CD4-positive, alpha-beta T cell (primary cell): ENCODE data around the gene WIPI1. TPM values are rescaled to one million over a fixed set of nuclear protein-coding genes. Genes with fewer than 3 reads are reported as not detected.
A peak's percentile ranks its signal among the peaks of the same experiment; 100 is the strongest.

Experiments used
- ATAC-seq: fragments of 200-7000 bp; cut with Tn5 transposase; one replicate; pipeline ENCODE4 v1.10.0; 2022; ENCODE audit warnings: mild to moderate bottlenecking; ENCODE audit not compliant: poor library complexity
- CTCF ChIA-PET: fragments of 350-600 bp; sonication (Branson Sonifier 250); formaldehyde crosslinking; loops from one replicate; lab custom pipeline; 2021; ENCODE audit warnings: antibody characterized with exemption, inconsistent platforms; lab: Charles Lee
- POLR2A ChIA-PET: fragments of 350-600 bp; sonication (Branson Sonifier 250); formaldehyde crosslinking; loops from one replicate; lab custom pipeline; 2021; ENCODE audit warnings: antibody characterized with exemption, inconsistent platforms; lab: Charles Lee
- DNase-seq, 14 experiments: peaks; one replicate each; pipeline ENCODE4 v3.0.0-alpha.2; 2013 to 2020; ENCODE audit warnings: mixed read lengths in 2 of 14
- H3K27ac ChIP-seq, 2 donors: one replicate each; pipeline versions ENCODE4 v1.5.1 to v1.7.0; 2013; ENCODE audit warnings: low read length in 2 of 2, low read depth in 1 of 2, mild to moderate bottlenecking in 1 of 2
- H3K27me3 ChIP-seq, 2 experiments: 1 replicate in 1 of 2; 2 replicates in 1 of 2; pipeline versions ENCODE4 v1.6.1 to v1.7.0; 2013; ENCODE audit warnings: low read length in 2 of 2, control low read depth in 1 of 2, mild to moderate bottlenecking in 1 of 2, moderate library complexity in 1 of 2; ENCODE audit not compliant: insufficient read depth in 2 of 2, control insufficient read depth in 1 of 2
- H3K36me3 ChIP-seq: one replicate; pipeline ENCODE4 v1.6.1; 2013; ENCODE audit warnings: low read length, control low read depth; ENCODE audit not compliant: insufficient read depth
- H3K4me1 ChIP-seq: one replicate; pipeline ENCODE4 v1.6.1; 2013; ENCODE audit warnings: low read length, control low read depth; ENCODE audit not compliant: insufficient read depth
- H3K4me3 ChIP-seq: one replicate; pipeline ENCODE4 v1.5.1; 2013; ENCODE audit warnings: mild to moderate bottlenecking, low read length, moderate library complexity
- H3K9me3 ChIP-seq, 2 experiments: 1 replicate in 1 of 2; 2 replicates in 1 of 2; pipeline versions ENCODE4 v1.6.1 to v1.7.0; 2013; ENCODE audit warnings: low read length in 2 of 2, mild to moderate bottlenecking in 2 of 2, control low read depth in 1 of 2, moderate library complexity in 1 of 2; ENCODE audit not compliant: control insufficient read depth in 1 of 2, insufficient read depth in 1 of 2
- H3K27ac Mint-ChIP-seq: one replicate; pipeline ENCODE4 v1.8.0; 2020; ENCODE audit warnings: mixed read lengths
- H3K27me3 Mint-ChIP-seq: one replicate; pipeline ENCODE4 v1.8.0; 2021; ENCODE audit warnings: mixed read lengths
- H3K36me3 Mint-ChIP-seq: one replicate; pipeline ENCODE4 v1.8.0; 2021; ENCODE audit warnings: low read depth, mixed read lengths
- H3K4me1 Mint-ChIP-seq: one replicate; pipeline ENCODE4 v1.8.0; 2021; ENCODE audit warnings: low read depth, mixed read lengths
- H3K4me3 Mint-ChIP-seq: one replicate; pipeline ENCODE4 v1.8.0; 2020; ENCODE audit warnings: mild to moderate bottlenecking, mixed read lengths
- H3K9me3 Mint-ChIP-seq: one replicate; pipeline ENCODE4 v1.8.0; 2020; ENCODE audit warnings: mixed read lengths
- intact Hi-C, 2 experiments: fragments of 100-400 bp; cut with DNase I in 1 of 2; cut with micrococcal nuclease in 1 of 2; formaldehyde crosslinking; loops; one replicate each; pipeline versions ENCODE4 v1.15.1 to v1.9.0; 2023 to 2025; cut with DNase I, micrococcal nuclease
- total RNA-seq, 174 experiments: library from RNA in 2 of 174; stranded (reverse) in 2 of 174; gene quantifications; one replicate each; pipeline ENCODE4 v1.2.3 and lab custom pipeline; 2021 to 2026
- TF ChIP-seq, protein P1 (sequence below): fragments of 200-600 bp; IDR thresholded peaks from one replicate; pipeline ENCODE4 v1.8.0; 2022; ENCODE audit warnings: antibody characterized with exemption, mild to moderate bottlenecking

WIPI1 gene
- total RNA-seq, 2 experiments from 2014 or later, result 2.0 to 2.6 TPM

DNA sequence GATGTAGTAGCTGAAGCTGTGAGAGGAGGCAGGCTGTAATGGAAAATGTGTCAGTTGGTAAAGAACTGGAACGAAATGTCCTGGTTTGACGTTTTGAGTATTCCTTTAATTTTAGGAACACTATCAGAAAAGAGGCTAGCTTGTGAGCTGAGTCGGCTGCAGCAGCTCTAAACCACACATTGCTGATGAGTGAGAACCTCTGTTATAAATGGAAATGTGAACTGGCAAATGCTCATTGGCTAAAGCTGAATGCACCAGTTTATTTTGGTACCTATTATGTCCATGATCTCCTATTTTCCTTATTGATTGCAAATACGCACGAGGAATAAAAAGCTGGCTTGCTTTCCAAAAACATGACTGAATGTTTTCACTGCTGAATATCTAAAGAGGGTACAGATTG, 11.0 kb upstream of the WIPI1 start:
- TF ChIP-seq, protein P1, sequence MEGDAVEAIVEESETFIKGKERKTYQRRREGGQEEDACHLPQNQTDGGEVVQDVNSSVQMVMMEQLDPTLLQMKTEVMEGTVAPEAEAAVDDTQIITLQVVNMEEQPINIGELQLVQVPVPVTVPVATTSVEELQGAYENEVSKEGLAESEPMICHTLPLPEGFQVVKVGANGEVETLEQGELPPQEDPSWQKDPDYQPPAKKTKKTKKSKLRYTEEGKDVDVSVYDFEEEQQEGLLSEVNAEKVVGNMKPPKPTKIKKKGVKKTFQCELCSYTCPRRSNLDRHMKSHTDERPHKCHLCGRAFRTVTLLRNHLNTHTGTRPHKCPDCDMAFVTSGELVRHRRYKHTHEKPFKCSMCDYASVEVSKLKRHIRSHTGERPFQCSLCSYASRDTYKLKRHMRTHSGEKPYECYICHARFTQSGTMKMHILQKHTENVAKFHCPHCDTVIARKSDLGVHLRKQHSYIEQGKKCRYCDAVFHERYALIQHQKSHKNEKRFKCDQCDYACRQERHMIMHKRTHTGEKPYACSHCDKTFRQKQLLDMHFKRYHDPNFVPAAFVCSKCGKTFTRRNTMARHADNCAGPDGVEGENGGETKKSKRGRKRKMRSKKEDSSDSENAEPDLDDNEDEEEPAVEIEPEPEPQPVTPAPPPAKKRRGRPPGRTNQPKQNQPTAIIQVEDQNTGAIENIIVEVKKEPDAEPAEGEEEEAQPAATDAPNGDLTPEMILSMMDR, result no peak
- no peak overlapping the region for H3K4me3 Mint-ChIP-seq
- H3K9me3 ChIP-seq, result no peaks in the 10 kb centered on the region
- no peaks in the 10 kb centered on the region for H3K9me3 Mint-ChIP-seq
- H3K27me3 ChIP-seq, result peaks cover 0 to 6% of the 10 kb centered on the region in 2 experiments
- no peak overlapping the region for H3K27ac Mint-ChIP-seq
- H3K36me3 ChIP-seq, result no peaks in the 10 kb centered on the region
- no peak overlapping the region for H3K4me3 ChIP-seq
- ChIA-PET POLR2A (interaction anchor here (1.0 kb wide), 1 partner anchor 212 kb away, joined by 3 read pairs; no protein-coding TSS in a partner anchor), CTCF (interaction anchor here (1.5 kb wide), 1 partner anchor 264 kb away, joined by 5 read pairs; no protein-coding TSS in a partner anchor)
- H3K27ac ChIP-seq, result no peak overlapping the region
- intact Hi-C loops, result loop anchor here in 1 of 2 experiments (10.0 kb wide), 1 partner anchor 264 kb away; no protein-coding TSS in a partner anchor
- no peaks in the 10 kb centered on the region for H3K4me1 Mint-ChIP-seq
- ATAC-seq (no peak), DNase-seq (no peak)
- H3K4me1 ChIP-seq, result no peaks in the 10 kb centered on the region
- H3K27me3 Mint-ChIP-seq, result no peaks in the 10 kb centered on the region
- no peaks in the 10 kb centered on the region for H3K36me3 Mint-ChIP-seq

DNA sequence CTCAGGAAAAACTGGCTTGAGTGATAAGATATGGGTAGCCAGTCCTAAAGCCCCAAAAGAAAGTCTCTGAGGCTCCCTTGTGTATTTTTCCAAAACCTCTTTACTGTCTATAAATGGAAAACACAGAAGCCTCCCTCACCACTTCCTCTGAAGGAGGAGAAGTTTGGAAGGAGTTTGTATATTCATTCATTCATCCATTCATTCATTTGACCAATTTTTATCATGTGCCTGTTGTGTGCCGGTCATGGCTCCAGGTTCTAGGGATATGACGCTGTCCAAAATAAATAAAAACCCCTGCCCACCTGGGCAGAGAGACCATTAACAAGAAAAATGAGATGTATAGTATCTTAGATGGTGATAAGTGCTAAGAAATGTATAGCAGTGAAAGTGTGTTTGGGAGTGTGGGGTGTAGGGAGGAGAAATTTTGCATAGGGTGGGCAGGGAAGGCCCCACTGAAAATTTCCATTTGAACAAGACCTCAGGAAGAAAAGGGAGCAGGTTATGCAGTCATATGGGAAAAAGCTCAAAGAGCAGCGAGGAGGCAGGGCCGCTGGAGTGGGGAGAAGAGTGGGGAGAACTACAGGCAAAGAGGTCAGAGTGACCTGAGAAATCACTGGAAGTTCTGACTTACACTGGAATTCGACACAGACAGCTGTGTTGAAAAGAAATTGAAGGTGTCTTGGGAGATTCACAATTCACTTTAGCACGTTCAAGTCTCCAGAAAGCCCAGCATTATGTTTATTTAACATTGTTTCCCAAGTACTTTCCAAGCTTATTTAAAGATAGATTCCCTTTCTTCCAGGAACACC, 6.1 kb upstream of the WIPI1 start:
- TF ChIP-seq, protein P1, result peak; percentile 9
- intact Hi-C loops, result loop anchor here (1.0 to 10.0 kb wide), 6 partner anchors 27 to 501 kb away; no protein-coding TSS in a partner anchor
- ChIA-PET CTCF (interaction anchor here (0.9 to 1.4 kb wide), 2 partner anchors 27 to 406 kb away, joined by 3 to 4 read pairs; no protein-coding TSS in a partner anchor), POLR2A (no interaction called here)
- no peak for ATAC-seq
- no peak overlapping the region for H3K4me3 ChIP-seq
- no peak for DNase-seq
- Mint-ChIP-seq H3K27me3 (no peaks in the 10 kb centered on the region), H3K27ac (no peak overlapping the region), H3K4me1 (peaks cover 40% of the 10 kb centered on the region), H3K36me3 (no peaks in the 10 kb centered on the region), H3K9me3 (no peaks in the 10 kb centered on the region), H3K4me3 (no peak overlapping the region)
- H3K36me3 ChIP-seq, result no peaks in the 10 kb centered on the region
- H3K4me1 ChIP-seq, result peaks cover 34% of the 10 kb centered on the region
- no peaks in the 10 kb centered on the region for H3K9me3 ChIP-seq
- H3K27ac ChIP-seq, result no peak overlapping the region
- peaks cover 0 to 6% of the 10 kb centered on the region in 2 experiments for H3K27me3 ChIP-seq

DNA sequence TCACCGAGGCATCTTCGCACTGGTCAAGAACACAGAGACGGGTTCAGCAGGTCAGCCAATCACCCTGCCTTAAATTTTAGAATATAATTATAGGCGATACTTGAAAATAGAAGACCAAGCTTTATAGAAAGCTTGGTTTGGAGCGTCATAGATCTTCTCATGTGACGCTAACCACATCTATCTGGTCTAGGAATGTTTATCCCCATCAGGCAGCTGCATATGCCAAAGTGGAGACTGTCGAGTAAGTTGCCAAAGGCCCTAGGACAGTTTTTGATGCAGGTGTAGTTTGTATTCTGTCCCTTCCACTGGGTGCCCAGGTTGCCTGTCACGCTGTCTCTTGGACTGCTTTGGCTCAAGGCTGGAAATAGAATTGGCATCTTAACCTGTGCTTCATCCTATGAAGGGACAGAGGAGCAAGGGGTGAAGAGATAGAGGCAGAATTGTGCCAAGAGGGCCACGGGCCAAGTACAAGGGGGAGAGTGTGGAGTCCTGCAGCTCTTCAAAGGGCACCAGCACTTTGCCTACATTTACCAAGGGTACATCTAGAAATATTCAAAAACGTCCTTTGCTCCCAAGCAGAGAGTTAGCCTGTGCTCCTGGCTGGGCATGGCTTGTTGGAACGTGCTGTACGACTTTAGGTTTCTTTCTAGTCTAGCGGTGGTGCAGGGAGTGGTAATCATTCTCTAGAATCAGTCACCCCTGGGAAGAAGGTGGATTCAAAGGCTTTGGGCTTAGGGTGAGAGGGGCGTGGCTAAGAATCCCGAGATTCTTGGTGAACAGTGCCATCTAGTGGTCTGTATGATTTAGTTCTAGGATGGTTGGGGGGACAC, 5.3 kb upstream of the WIPI1 start:
- Mint-ChIP-seq H3K4me3 (no peak overlapping the region), H3K9me3 (no peaks in the 10 kb centered on the region), H3K4me1 (peaks cover 47% of the 10 kb centered on the region), H3K27ac (no peak overlapping the region), H3K27me3 (no peaks in the 10 kb centered on the region), H3K36me3 (no peaks in the 10 kb centered on the region)
- CTCF ChIA-PET, result interaction anchor here (0.8 to 1.4 kb wide), 4 partner anchors 23 to 405 kb away, joined by 3 to 4 read pairs (median 3); no protein-coding TSS in a partner anchor
- intact Hi-C loops, result loop anchor here (1.0 to 10.0 kb wide), 7 partner anchors 26 to 500 kb away; no protein-coding TSS in a partner anchor
- peak; percentile 77 for ATAC-seq
- peaks cover 41% of the 10 kb centered on the region for H3K4me1 ChIP-seq
- peaks cover 0 to 2% of the 10 kb centered on the region in 2 experiments for H3K27me3 ChIP-seq
- no peak overlapping the region for H3K4me3 ChIP-seq
- no peak overlapping the region for H3K27ac ChIP-seq
- TF ChIP-seq, protein P1, result peak; percentile 71
- no peaks in the 10 kb centered on the region for H3K9me3 ChIP-seq
- peak; percentile 44 to 91 (median 56) for DNase-seq
- H3K36me3 ChIP-seq, result no peaks in the 10 kb centered on the region
- POLR2A ChIA-PET, result interaction anchor here (0.7 kb wide), 1 partner anchor 22 kb away, joined by 3 read pairs; no protein-coding TSS in a partner anchor
